Fibroblast of lung (primary cell): Measurements from ENCODE around the gene GRB10. TPM values are rescaled to one million over a fixed set of nuclear protein-coding genes. Genes with fewer than 3 reads are reported as not detected.

Source experiments
- DNase-seq, 2 donors: peaks; one replicate each; pipeline versions ENCODE4 v3.0.0 to v3.0.0-alpha.2; 2010; ENCODE audit warnings: low read depth in 2 of 2
- H2AFZ ChIP-seq: 2 replicates; pipeline ENCODE4 v1.5.1; 2012; ENCODE audit warnings: low read length, control low read depth, inconsistent platforms
- H3K27ac ChIP-seq: 2 replicates; pipeline ENCODE4 v1.5.1; 2011; ENCODE audit warnings: low read length, control low read depth; ENCODE audit not compliant: insufficient read depth
- H3K27me3 ChIP-seq: 2 replicates; pipeline ENCODE4 v1.5.1; 2011; ENCODE audit warnings: mild to moderate bottlenecking, low read length; ENCODE audit not compliant: control insufficient read depth, insufficient read depth
- H3K36me3 ChIP-seq: 2 replicates; pipeline ENCODE4 v1.5.1; 2011; ENCODE audit warnings: low read length; ENCODE audit not compliant: control insufficient read depth, insufficient read depth
- H3K4me1 ChIP-seq: 2 replicates; pipeline ENCODE4 v1.5.1; 2011; ENCODE audit warnings: low read length; ENCODE audit not compliant: control insufficient read depth, insufficient read depth; ENCODE audit errors: extremely low read depth
- H3K4me2 ChIP-seq: 2 replicates; pipeline ENCODE4 v1.5.1; 2011; ENCODE audit warnings: low read length, control low read depth; ENCODE audit not compliant: insufficient read depth; ENCODE audit errors: extremely low read depth
- H3K4me3 ChIP-seq, 4 experiments: fragments of 200-600 bp in 1 of 4; sonication (generic) in 1 of 4; replicated peaks in 1 of 4; 2 replicates each; pipeline ENCODE4 v1.5.1; 2011 to 2016; ENCODE audit warnings: low read length in 4 of 4, low read depth in 3 of 4, mild to moderate bottlenecking in 3 of 4, control low read depth in 2 of 4, inconsistent platforms in 1 of 4, mixed read lengths in 1 of 4; ENCODE audit not compliant: insufficient read depth in 1 of 4; ENCODE audit errors: control extremely low read depth in 1 of 4
- H3K79me2 ChIP-seq: 2 replicates; pipeline ENCODE4 v1.5.1; 2012; ENCODE audit warnings: mild to moderate bottlenecking, low read length, inconsistent platforms; ENCODE audit not compliant: control insufficient read depth, insufficient read depth
- H3K9ac ChIP-seq: 2 replicates; pipeline ENCODE4 v1.5.1; 2011; ENCODE audit warnings: mild to moderate bottlenecking, low read length, control low read depth; ENCODE audit not compliant: insufficient read depth
- H3K9me3 ChIP-seq: 2 replicates; pipeline ENCODE4 v1.5.1; 2012; ENCODE audit warnings: low read depth, low read length; ENCODE audit not compliant: control insufficient read depth, insufficient read depth
- H4K20me1 ChIP-seq: 2 replicates; pipeline ENCODE4 v1.5.1; 2011; ENCODE audit warnings: low read length; ENCODE audit not compliant: control insufficient read depth, insufficient read depth; ENCODE audit errors: extremely low read depth
- EZH2 ChIP-seq: IDR thresholded peaks from 2 replicates; pipeline ENCODE4 v1.5.1; 2012; ENCODE audit warnings: low read length, control low read depth, mild to moderate bottlenecking; ENCODE audit errors: missing control alignments
- polyA plus RNA-seq, 2 donors: library from polyadenylated mRNA; depleted of rRNA in 1 of 2; stranded (reverse) in 1 of 2; unstranded in 1 of 2; fragments of >200 nt; gene quantifications; 2 replicates each; pipeline ENCODE4 v1.2.1, GENCODE V29; 2011 to 2012; ENCODE audit warnings: missing spikeins in 1 of 2
- total RNA-seq: library from RNA; depleted of rRNA; stranded (reverse); fragments of >200 nt; gene quantifications from 2 replicates; pipeline ENCODE4 v1.2.1, GENCODE V29; 2014
- TF ChIP-seq, protein P1 (sequence below), 2 donors: IDR thresholded peaks in 1 of 2; conservative IDR thresholded peaks in 1 of 2; 1 replicate in 1 of 2; 2 replicates in 1 of 2; pipeline ENCODE4 v1.5.1; 2011 to 2012; ENCODE audit warnings: low read length in 2 of 2, control low read depth in 1 of 2, inconsistent platforms in 1 of 2, low read depth in 1 of 2, mild to moderate bottlenecking in 1 of 2

GRB10 gene
- total and polyA plus RNA-seq, 2 donors (not counting 1 experiment from before 2014, with no cell fraction given), result 11.1 to 64.1 TPM

DNA sequence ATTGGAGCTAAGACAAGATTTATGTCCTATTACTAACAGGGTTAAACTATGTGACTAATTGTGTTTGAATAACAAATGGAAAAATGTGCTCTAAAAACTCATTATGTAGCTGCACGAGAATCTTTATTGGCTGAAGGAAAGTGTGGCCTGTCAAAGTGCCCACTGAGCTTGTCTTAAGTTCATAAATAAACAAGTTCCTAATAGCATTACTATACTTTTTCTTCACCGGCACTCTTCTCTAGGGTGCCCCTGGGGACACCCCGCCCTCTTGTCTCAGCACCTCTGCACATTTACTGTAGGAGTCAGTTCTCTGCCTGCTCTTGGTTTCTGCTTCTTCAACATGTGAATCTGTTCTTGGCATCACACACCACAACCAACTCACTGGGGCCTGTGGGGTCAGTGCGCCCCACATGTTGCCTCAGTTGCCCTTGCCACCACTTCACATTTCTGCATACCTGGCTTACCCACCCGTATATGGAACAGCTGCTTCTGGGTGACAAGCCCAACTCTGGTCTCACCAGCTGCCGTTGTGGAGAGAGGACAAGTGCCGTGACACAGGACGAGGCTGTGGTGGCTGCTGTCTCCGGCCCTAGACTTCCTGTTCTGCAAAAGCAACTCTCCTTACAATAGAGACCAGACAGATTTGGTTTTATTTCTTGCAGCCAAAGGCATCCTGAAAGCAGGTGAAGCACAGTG is 121.2 kb downstream of the GRB10 start:
- H3K79me2 ChIP-seq, result no peaks in the 10 kb centered on the region
- no peak for DNase-seq
- H3K4me3 ChIP-seq, result no peak overlapping the region
- peaks cover 2% of the 10 kb centered on the region for H3K36me3 ChIP-seq
- H3K9me3 ChIP-seq, result no peaks in the 10 kb centered on the region
- no peak overlapping the region for H3K9ac ChIP-seq
- H3K27ac ChIP-seq, result no peak overlapping the region
- peaks cover 13% of the 10 kb centered on the region for H3K4me1 ChIP-seq
- no peak overlapping the region for H3K4me2 ChIP-seq
- no peak overlapping the region for H2AFZ ChIP-seq
- H4K20me1 ChIP-seq, result no peaks in the 10 kb centered on the region
- H3K27me3 ChIP-seq, result no peaks in the 10 kb centered on the region
- no peak for TF ChIP-seq EZH2
- TF ChIP-seq, protein P1, sequence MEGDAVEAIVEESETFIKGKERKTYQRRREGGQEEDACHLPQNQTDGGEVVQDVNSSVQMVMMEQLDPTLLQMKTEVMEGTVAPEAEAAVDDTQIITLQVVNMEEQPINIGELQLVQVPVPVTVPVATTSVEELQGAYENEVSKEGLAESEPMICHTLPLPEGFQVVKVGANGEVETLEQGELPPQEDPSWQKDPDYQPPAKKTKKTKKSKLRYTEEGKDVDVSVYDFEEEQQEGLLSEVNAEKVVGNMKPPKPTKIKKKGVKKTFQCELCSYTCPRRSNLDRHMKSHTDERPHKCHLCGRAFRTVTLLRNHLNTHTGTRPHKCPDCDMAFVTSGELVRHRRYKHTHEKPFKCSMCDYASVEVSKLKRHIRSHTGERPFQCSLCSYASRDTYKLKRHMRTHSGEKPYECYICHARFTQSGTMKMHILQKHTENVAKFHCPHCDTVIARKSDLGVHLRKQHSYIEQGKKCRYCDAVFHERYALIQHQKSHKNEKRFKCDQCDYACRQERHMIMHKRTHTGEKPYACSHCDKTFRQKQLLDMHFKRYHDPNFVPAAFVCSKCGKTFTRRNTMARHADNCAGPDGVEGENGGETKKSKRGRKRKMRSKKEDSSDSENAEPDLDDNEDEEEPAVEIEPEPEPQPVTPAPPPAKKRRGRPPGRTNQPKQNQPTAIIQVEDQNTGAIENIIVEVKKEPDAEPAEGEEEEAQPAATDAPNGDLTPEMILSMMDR (conservative IDR thresholded peaks at IDR 0.05 in 1 of 2, IDR thresholded peaks at IDR 0.05 in 1 of 2; ENCODE audit: low read depth in 1 of 2, low read length in 2 of 2), result no peak

DNA sequence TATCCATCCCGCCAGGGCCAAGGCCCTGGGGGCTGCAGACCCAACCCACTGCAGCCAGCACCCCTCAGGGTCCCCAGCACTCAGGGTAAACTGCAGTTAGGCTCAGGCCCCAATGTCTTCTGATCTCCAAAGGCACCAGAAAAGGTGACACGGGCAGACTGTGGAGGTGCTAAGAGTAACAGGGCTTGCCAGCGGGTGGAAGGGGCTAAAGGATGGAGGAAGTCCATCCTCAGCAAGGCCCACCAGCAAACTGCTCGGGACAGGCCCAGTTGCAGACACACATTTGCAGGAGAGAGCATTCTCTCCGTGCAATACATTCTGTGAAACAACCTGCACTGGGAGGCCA is 121.9 kb downstream of the GRB10 start:
- no peak for DNase-seq
- no peaks in the 10 kb centered on the region for H3K79me2 ChIP-seq
- H3K9ac ChIP-seq, result no peak overlapping the region
- no peak overlapping the region for H3K27ac ChIP-seq
- no peak overlapping the region for H2AFZ ChIP-seq
- no peak overlapping the region for H3K4me2 ChIP-seq
- H3K27me3 ChIP-seq, result no peaks in the 10 kb centered on the region
- no peaks in the 10 kb centered on the region for H4K20me1 ChIP-seq
- H3K9me3 ChIP-seq, result no peaks in the 10 kb centered on the region
- peaks cover 2% of the 10 kb centered on the region for H3K36me3 ChIP-seq
- peaks cover 12% of the 10 kb centered on the region for H3K4me1 ChIP-seq
- TF ChIP-seq, protein P1 (conservative IDR thresholded peaks at IDR 0.05 in 1 of 2, IDR thresholded peaks at IDR 0.05 in 1 of 2; ENCODE audit: low read depth in 1 of 2, low read length in 2 of 2), result no peak
- TF ChIP-seq EZH2, result no peak
- H3K4me3 ChIP-seq, result no peak overlapping the region

DNA sequence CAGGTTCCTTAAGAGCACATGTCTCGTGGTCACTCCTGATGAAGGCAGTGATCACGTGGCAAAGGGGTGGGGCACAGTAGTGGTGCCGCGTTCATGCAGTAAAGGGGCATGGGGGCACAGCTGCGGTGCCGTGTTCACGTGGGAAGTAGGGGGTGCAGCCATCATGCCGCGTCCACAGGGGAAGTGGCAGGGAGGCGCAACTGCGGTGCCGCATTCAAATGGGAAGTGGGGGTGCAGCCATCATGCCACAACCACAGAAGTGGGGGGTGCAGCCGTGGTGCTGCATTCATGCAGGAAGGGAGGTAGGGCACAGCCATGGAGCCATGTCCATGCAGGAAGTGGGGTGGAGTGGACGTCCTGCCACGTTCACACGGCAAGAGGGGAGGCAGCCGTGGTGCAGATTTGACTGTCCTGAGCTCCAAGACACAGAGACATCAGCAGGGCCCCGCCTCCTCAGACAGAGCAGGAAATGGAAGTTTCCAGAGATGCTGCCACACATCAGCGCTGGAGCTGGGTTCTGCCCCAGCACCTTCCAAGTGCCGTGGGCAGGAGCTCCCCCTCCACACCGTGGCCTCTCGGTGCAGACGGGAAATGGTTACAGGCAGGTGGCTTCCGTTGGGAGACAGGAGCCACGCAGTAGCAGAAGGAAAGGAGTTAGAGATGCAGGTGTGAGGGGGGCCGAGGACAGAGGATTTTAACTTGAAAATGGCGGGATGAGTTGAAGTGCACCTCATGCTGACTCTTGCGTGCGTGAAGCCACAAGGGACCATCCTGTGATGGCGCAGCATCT is 122.5 kb downstream of the GRB10 start:
- H3K36me3 ChIP-seq, result peaks cover 2% of the 10 kb centered on the region
- TF ChIP-seq EZH2, result no peak
- TF ChIP-seq, protein P1 (conservative IDR thresholded peaks at IDR 0.05 in 1 of 2, IDR thresholded peaks at IDR 0.05 in 1 of 2; ENCODE audit: low read depth in 1 of 2, low read length in 2 of 2), result no peak
- no peak overlapping the region for H3K4me2 ChIP-seq
- H3K4me3 ChIP-seq, result no peak overlapping the region
- H3K4me1 ChIP-seq, result peaks cover 11% of the 10 kb centered on the region
- H3K79me2 ChIP-seq, result no peaks in the 10 kb centered on the region
- H2AFZ ChIP-seq, result no peak overlapping the region
- H4K20me1 ChIP-seq, result no peaks in the 10 kb centered on the region
- no peaks in the 10 kb centered on the region for H3K9me3 ChIP-seq
- no peak overlapping the region for H3K9ac ChIP-seq
- no peak overlapping the region for H3K27ac ChIP-seq
- no peak for DNase-seq
- no peaks in the 10 kb centered on the region for H3K27me3 ChIP-seq
